ENCODE data around the gene NKX1-1. TPM values are rescaled to one million over a fixed set of nuclear protein-coding genes. Genes with fewer than 3 reads are reported as not detected.

The NKX1-1 gene
- total RNA-seq, 2 donors from 2014 or later: not detected

DNA sequence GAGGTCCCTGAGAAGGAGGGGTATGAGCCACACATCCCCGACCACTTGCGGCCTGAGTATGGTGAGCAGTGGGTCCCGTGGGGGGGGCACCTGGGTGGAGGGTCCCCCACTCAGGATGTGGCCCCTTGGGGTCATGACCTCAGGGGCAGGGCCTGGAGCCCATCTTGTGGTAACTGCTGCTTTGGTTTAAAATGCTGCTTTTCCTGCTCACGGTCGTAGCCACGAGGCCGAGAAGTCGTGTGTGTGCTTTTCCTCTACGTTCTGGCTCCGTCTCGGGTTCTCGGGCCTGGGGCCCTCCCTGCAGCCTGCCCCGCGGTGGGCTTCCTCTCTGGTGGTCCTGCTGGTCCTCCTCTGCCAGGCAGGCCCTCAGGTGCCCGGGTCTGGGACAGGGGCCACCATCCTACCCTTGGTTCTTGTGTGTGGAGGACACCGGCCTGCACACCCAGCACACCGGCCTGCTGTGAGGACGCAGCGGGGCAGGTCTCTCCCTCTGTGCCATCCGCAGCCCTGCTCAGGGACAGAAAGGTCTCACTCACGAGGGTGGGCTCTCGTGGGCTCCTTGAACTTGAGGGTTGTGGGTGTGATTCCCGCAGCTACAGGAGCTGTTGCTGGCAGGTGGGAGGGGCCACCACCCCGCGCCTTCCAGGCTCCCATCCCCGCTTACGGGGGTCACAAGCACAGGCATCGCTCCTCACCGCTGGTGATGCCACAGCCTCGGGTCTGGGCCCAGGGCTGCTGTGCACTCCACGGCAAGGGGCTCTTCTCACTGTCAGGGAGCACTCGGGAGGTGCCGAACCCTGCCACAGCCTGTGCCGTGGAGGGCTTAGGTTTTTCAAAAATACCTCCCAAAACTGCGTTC, 39.6 kb downstream of the NKX1-1 start:
- Histone ChIP-seq H3K4me1 (no peaks in the 10 kb centered on the region), H3K27me3 (no peaks in the 10 kb centered on the region), H3K27ac (no peak overlapping the region), H3K36me3 (no peaks in the 10 kb centered on the region), H3K4me3 (no peak overlapping the region), H3K9me3 (no peaks in the 10 kb centered on the region), H3K9ac (ENCODE audit: low read depth in 2 of 2, low read length in 2 of 2) (no peak overlapping the region)
- intact Hi-C loops (cut with DNase I): no loop called here
- no peak for DNase-seq
- TF ChIP-seq, protein P1, sequence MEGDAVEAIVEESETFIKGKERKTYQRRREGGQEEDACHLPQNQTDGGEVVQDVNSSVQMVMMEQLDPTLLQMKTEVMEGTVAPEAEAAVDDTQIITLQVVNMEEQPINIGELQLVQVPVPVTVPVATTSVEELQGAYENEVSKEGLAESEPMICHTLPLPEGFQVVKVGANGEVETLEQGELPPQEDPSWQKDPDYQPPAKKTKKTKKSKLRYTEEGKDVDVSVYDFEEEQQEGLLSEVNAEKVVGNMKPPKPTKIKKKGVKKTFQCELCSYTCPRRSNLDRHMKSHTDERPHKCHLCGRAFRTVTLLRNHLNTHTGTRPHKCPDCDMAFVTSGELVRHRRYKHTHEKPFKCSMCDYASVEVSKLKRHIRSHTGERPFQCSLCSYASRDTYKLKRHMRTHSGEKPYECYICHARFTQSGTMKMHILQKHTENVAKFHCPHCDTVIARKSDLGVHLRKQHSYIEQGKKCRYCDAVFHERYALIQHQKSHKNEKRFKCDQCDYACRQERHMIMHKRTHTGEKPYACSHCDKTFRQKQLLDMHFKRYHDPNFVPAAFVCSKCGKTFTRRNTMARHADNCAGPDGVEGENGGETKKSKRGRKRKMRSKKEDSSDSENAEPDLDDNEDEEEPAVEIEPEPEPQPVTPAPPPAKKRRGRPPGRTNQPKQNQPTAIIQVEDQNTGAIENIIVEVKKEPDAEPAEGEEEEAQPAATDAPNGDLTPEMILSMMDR (IDR thresholded peaks at IDR 0.05): no peak

GRCh38 chr4:1365271-1366178, 40.7 kb downstream of the NKX1-1 start:
- DNase-seq: no peak
- Histone ChIP-seq H3K4me1 (no peaks in the 10 kb centered on the region), H3K9ac (ENCODE audit: low read depth in 2 of 2, low read length in 2 of 2) (no peak overlapping the region), H3K27ac (no peak overlapping the region), H3K36me3 (no peaks in the 10 kb centered on the region), H3K27me3 (no peaks in the 10 kb centered on the region), H3K9me3 (no peaks in the 10 kb centered on the region), H3K4me3 (no peak overlapping the region)
- TF ChIP-seq, protein P1 (IDR thresholded peaks at IDR 0.05): no peak
- intact Hi-C loops (cut with DNase I): no loop called here

DNA sequence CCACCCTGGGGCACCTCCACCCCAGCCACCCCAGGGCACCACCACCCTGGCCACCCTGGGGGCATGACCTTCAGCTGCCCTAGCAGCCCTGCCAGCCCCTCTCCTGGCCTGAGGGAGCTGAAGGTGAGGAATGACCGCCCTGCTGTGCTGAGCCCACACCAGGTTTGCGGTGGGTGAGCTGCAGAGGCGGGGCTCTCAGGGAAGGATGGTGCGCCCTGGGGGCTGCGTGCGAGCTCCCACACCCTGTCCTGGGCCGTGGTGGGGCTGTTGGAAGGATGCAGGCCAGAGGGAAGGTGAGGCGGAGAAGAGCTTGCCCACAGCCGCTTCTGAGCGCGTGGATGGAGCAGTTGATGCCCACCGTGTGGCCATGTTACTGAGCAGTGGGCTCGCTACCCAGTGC, 41.5 kb downstream of the NKX1-1 start:
- intact Hi-C loops (cut with DNase I): no loop called here
- H3K4me3 ChIP-seq: no peak overlapping the region
- no peak overlapping the region for H3K27ac ChIP-seq
- H3K9ac ChIP-seq (ENCODE audit: low read depth in 2 of 2, low read length in 2 of 2): no peak overlapping the region
- no peak for DNase-seq
- no peaks in the 10 kb centered on the region for H3K36me3 ChIP-seq
- TF ChIP-seq, protein P1 (IDR thresholded peaks at IDR 0.05): no peak
- no peaks in the 10 kb centered on the region for H3K27me3 ChIP-seq
- H3K4me1 ChIP-seq: no peaks in the 10 kb centered on the region
- H3K9me3 ChIP-seq: no peaks in the 10 kb centered on the region

- TF ChIP-seq, protein P1 (IDR thresholded peaks at IDR 0.05): no peak
- Histone ChIP-seq H3K27me3 (no peaks in the 10 kb centered on the region), H3K9me3 (no peaks in the 10 kb centered on the region), H3K9ac (ENCODE audit: low read depth in 2 of 2, low read length in 2 of 2) (no peak overlapping the region), H3K4me1 (no peaks in the 10 kb centered on the region), H3K27ac (no peak overlapping the region), H3K4me3 (no peak overlapping the region), H3K36me3 (no peaks in the 10 kb centered on the region)
- intact Hi-C loops (cut with DNase I): no loop called here
- no peak for DNase-seq
Observed at GRCh38 chr4:1364217-1364616, 42.0 kb downstream of the NKX1-1 start.

GRCh38 chr4:1363513-1363912, 42.7 kb downstream of the NKX1-1 start:
- intact Hi-C loops (cut with DNase I): no loop called here
- Histone ChIP-seq H3K36me3 (no peaks in the 10 kb centered on the region), H3K9me3 (no peaks in the 10 kb centered on the region), H3K4me3 (no peak overlapping the region), H3K27ac (no peak overlapping the region), H3K27me3 (no peaks in the 10 kb centered on the region), H3K9ac (ENCODE audit: low read depth in 2 of 2, low read length in 2 of 2) (no peak overlapping the region), H3K4me1 (no peaks in the 10 kb centered on the region)
- DNase-seq: no peak
- TF ChIP-seq, protein P1 (IDR thresholded peaks at IDR 0.05): no peak
